Measurements from ENCODE around the gene TNFAIP1. TPM values are rescaled to one million over a fixed set of nuclear protein-coding genes. Genes with fewer than 3 reads are reported as not detected.

The TNFAIP1 gene
- total RNA-seq, 1 experiment from 2014 or later = 34.6 TPM

DNA sequence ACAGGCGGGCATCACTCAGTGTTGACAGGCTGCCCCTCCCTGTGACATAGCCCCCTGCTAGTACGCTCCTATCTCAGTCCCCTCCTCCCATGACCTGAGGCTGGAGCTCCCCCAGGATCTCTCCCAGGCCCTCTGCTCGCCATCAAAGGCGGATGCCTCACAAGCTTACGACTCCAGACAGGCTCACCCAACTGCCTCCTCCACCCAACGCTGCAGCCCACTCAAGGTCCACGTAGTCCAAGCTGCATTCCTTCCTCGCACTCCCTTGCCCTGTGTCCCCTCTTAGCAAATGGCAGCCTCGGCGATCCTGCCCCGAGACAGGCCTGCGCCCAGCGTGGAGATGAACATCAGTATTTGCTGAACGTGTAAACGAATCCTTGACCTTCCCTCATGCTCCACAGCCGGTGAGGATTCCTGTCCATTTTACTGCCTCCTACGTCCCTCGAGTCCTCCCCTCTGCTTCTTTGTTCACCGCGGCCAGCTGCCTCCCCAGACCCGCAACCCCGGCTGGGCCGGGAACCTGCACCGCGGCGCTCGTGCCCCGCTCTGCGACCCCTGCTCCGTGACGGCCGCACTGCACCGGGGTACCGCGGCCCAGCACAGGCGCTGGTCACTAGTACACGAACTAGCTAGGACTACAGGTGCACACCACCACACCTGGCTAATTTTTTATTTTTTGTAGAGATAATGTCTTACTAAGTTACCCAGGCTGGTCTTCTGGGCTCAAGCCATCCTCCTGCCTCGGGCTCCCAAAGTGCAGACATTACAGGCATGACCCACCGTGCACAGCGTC lies 17.4 kb upstream of the TNFAIP1 start:
- Histone ChIP-seq H3K27ac (peak overlapping the region; percentile 74), H3K9me3 (replicated peaks) (no peaks in the 10 kb centered on the region), H3K4me1 (peaks cover 19% of the 10 kb centered on the region; the same call in 1 of the 2 replicates), H3K36me3 (peaks cover 12% of the 10 kb centered on the region), H3K27me3 (no peaks in the 10 kb centered on the region), H3K4me3 (peak overlapping the region; percentile 72)
- DNase-seq = peak in 1 of 2 experiments; percentile 38

DNA sequence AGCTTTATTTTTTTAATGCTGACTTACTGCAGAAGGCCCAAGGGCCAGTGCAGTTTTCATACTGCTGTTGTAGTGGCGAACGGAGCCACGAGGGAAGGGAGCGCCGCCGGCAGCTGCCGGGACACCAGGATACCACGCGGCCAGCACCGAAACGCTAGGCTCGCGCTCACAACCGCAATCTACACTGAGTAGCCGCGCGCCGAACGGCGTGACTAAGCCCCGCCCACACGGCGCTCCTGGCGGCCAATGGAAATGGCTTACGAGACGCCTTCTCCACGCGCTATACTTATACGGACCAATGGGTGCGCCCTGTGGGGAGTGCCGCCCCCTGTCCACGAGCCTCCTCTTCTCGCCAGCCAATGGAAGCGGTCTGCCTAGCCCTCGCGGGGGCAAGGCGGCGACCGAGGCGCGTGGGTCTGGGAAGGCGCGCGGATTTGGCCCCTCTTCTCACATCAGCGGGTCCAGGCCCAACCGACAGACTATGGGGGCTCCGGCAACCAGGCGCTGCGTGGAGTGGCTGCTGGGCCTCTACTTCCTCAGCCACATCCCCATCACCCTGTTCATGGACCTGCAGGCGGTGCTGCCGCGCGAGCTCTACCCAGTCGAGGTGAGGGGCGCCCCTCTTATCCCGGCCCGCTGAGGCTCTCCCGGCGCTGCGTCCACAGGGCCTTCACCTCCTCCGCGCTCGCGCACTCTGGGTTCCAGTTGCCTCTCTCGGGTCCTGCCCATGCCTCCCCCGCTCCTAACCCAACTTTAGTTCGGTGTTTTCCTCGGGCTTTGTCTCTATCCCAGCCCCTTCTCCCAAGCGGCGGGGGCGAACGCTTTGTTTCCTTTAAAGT lies 16.6 kb upstream of the TNFAIP1 start, which contains the start of gene TMEM97:
TMEM97 (plus strand) TSS at position 442 of the 839 bp plus-strand sequence; CDS start at position 482, 40 bp downstream.
- H3K9me3 ChIP-seq (replicated peaks) = no peaks in the 10 kb centered on the region
- no peaks in the 10 kb centered on the region for H3K27me3 ChIP-seq
- peaks cover 19% of the 10 kb centered on the region; the same call in 1 of the 2 replicates for H3K4me1 ChIP-seq
- H3K36me3 ChIP-seq = peaks cover 12% of the 10 kb centered on the region
- H3K27ac ChIP-seq = peak within 1 kb of the TSS; percentile 74
- H3K4me3 ChIP-seq = peak within 1 kb of the TSS; percentile 72
- DNase-seq = peak; percentile 99

DNA sequence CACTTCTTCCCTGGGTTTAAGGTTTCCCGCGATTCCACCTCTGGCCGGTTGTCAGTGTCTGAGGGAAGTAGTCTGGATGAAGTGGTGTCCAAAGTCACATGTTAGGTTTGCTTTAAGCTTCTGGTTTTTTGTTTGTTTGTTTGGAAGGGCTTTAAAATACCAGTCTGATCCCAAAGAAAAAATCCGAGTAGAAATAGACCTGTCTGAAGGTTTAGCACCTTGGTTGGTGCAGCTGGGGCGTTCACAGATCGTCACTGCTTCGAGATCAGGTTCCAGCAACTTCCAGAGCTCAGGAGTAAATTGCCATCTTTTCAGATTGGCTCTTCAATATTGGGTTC lies 16.0 kb upstream of the TNFAIP1 start:
- no peaks in the 10 kb centered on the region for H3K9me3 ChIP-seq (replicated peaks)
- no peaks in the 10 kb centered on the region for H3K27me3 ChIP-seq
- peaks cover 16% of the 10 kb centered on the region for H3K36me3 ChIP-seq
- peaks cover 19% of the 10 kb centered on the region; the same call in 1 of the 2 replicates for H3K4me1 ChIP-seq
- H3K27ac ChIP-seq = peak overlapping the region; percentile 74
- peak overlapping the region; percentile 72 for H3K4me3 ChIP-seq
- peak in 1 of 2 experiments; percentile 35 for DNase-seq

DNA sequence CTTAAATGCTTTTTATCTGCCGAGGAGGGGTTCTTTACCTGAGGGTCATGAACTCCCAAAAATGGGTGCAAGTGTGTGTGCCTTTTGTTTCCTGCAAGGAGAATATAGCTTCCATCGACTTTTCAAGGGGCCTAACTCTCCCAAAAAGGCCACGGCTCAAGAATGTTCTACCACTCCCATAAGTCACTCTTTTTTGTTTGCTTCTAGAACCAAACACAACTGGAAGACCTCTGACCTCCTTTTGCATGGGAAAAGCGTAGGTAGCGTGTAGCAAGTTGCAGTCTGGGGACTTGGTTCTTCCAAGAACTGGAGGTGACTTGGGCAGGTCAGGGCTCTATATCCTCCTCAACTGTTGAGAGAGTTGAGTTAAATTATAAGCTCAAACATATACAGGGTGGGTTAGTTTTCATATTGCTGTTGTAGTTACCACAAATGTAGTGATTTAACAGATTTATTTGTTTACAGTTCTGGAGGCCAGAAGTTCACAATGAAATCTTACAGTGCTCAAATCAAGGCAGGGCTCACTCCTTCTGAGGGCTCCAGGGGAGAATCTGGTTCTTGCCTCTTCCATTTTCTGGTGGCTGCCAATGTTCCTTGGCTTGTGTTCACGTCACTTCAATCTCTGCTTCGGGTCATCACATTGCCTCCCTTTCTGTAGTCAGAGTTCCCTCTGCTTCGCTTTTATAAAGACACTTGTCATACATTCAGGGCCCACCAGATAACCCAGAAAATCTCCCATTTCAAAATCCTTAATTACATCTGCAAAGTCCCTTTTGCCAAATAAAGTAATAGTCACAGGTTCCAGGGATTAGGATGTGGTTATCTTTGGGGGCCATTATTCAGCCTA lies 15.1 kb upstream of the TNFAIP1 start:
- H3K9me3 ChIP-seq (replicated peaks) = no peaks in the 10 kb centered on the region
- peaks cover 20% of the 10 kb centered on the region for H3K36me3 ChIP-seq
- H3K4me1 ChIP-seq = peaks cover 19% of the 10 kb centered on the region; the same call in 1 of the 2 replicates
- peak overlapping the region; percentile 72 for H3K4me3 ChIP-seq
- DNase-seq = no peak
- peak overlapping the region; percentile 74; the same call in 1 of the 2 replicates for H3K27ac ChIP-seq
- H3K27me3 ChIP-seq = no peaks in the 10 kb centered on the region

DNA sequence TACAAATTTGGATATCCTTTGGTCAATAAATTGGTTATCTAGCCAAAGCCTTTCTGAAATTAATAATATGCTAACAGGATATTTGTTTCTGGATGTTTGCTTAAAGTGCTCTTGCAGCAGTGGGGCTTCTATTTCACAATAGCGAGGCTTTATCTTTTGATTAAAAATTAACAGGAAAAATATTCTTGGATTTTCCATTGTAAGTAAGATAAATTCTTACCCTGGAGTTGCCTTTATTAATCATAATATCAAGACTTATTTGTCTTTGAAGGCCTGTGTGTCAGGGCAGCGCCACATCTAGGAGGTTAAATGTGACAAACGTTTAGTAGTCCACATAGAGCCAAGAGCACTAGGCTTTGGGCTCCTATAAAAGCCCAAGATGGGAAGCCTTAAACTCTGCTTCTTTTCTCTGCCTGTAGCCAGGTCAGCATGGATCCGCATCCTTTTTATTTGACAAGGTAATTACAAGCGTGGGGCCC lies 11.3 kb upstream of the TNFAIP1 start:
- Histone ChIP-seq H3K9me3 (replicated peaks) (no peaks in the 10 kb centered on the region), H3K27ac (no peak overlapping the region)
- DNase-seq = no peak

DNA sequence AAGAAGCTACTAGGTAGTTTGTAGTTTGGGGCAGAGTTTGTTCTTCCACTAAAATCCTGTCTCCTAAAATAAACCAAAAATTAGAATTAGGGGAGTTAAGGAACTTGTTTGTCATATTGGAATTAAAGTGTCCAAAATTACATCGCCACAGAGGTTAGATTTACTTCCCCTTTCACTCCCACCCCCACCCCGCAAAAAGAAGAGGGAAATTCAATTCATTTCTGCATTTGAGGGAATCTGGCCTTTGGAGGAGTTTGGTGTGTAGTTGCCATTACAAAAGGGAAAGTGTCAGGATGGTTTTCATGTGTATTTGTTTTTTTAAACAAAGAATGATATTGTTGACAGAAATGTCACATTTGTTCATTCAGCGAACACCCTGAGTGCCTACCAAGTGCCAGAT lies 10.8 kb upstream of the TNFAIP1 start:
- no peak for DNase-seq
- H3K4me1 ChIP-seq = peaks cover 14% of the 10 kb centered on the region
- no peaks in the 10 kb centered on the region for H3K9me3 ChIP-seq (replicated peaks)
- no peaks in the 10 kb centered on the region for H3K27me3 ChIP-seq
- H3K36me3 ChIP-seq = peaks cover 63% of the 10 kb centered on the region
- H3K27ac ChIP-seq = no peak overlapping the region
- H3K4me3 ChIP-seq = no peak overlapping the region

More for the DNA sequence above, 11.3 kb upstream of the TNFAIP1 start:
- Histone ChIP-seq H3K36me3 (peaks cover 59% of the 10 kb centered on the region), H3K27me3 (no peaks in the 10 kb centered on the region), H3K4me3 (no peak overlapping the region), H3K4me1 (peaks cover 14% of the 10 kb centered on the region)

DNA sequence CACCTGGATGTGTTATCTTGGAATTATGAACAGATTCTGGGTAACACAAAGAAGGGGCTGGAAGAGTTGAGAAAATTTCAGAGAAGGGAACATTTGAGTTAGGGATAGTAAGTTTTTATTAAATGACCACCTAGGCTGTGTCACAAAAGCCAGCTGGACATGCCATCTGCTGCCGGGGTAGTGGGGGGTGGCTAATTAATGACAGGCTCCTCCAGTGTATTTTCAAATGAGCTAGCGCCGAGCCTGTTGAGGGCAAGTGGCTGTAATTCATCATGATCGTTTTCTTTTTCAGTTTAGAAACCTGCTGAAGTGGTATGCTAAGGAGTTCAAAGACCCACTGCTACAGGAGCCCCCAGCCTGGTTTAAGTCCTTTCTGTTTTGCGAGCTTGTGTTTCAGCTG lies 10.3 kb upstream of the TNFAIP1 start:
- DNase-seq = no peak
- H3K27me3 ChIP-seq = no peaks in the 10 kb centered on the region
- H3K27ac ChIP-seq = no peak overlapping the region
- H3K36me3 ChIP-seq = peaks cover 63% of the 10 kb centered on the region
- no peak overlapping the region for H3K4me3 ChIP-seq
- no peaks in the 10 kb centered on the region for H3K9me3 ChIP-seq (replicated peaks)
- H3K4me1 ChIP-seq = peaks cover 14% of the 10 kb centered on the region

DNA sequence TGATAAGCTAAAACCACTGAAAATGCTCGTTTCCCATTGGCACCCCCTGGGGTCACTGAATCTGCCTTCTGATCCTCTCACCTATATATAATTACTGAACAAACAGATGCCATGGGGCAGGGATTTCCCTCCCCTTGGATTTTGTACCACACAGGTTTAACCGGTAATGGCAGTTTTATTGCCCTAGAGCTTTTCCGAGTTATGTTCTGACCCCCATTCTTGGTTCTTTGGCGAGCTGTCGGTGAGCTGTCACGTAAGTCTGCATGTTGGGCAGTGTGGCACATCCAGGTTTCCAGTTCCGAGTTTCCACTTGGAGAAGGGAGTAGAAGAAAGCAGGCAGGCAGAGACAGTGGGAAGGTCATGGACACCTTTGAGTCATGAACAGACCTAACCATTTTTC lies 9.4 kb upstream of the TNFAIP1 start:
- H3K27me3 ChIP-seq = no peaks in the 10 kb centered on the region
- H3K4me3 ChIP-seq = no peak overlapping the region
- no peaks in the 10 kb centered on the region for H3K9me3 ChIP-seq (replicated peaks)
- DNase-seq = no peak
- no peak overlapping the region for H3K27ac ChIP-seq
- H3K36me3 ChIP-seq = peaks cover 58% of the 10 kb centered on the region
- H3K4me1 ChIP-seq = peaks cover 5% of the 10 kb centered on the region

DNA sequence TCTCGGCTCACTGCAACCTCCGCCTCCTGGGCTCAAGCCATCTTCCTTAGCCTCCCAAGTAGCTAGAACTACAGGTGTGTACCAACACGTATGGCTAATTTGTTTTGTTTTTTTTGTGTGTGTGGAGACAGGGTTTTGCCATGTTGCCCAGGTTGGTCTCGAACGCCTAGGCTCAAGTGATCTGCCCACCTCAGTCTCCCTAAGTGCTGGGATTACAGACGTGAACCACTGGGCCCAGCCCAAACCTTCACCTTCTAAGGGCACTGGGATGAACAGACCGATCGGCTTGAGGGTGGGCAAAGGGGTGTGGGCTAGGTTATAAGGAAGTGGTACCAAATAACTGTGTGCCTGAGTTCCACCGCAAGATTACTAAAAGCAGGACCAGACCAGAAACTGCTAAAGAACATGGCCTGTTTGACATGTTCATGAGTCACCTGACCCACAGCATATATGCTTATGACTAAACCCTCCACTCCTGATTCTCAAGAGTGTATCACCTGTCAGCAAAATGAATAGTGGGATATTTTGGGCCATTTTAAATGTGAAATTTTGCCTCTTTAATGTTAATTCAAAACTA lies 8.4 kb upstream of the TNFAIP1 start:
- Histone ChIP-seq H3K27ac (no peak overlapping the region), H3K27me3 (no peaks in the 10 kb centered on the region), H3K36me3 (peaks cover 54% of the 10 kb centered on the region), H3K4me3 (no peak overlapping the region), H3K9me3 (replicated peaks) (no peaks in the 10 kb centered on the region), H3K4me1 (no peaks in the 10 kb centered on the region; the same call in 1 of the 2 replicates)
- DNase-seq = no peak

DNA sequence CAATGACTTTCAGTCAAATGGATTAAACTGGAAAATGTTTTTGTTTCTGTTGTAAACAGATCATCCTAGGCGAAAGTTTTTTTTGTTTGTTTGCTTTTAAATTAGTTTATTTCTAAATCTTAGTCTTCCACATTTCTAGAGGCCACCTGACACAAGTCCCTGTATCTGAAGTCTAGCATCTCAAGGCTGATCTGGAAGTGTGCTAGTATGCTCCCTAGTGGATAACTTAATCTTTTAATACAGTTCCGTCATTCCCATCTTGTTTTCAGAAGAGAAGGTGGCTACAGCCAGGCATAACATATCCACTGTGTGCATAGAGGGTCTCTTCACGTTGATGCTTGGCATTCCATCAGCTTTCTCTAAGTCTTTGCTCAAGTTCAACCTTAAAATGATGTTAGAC lies 7.9 kb upstream of the TNFAIP1 start:
- Histone ChIP-seq H3K27ac (no peak overlapping the region), H3K27me3 (no peaks in the 10 kb centered on the region), H3K36me3 (peaks cover 54% of the 10 kb centered on the region), H3K4me3 (no peak overlapping the region), H3K4me1 (no peaks in the 10 kb centered on the region; the same call in 1 of the 2 replicates), H3K9me3 (replicated peaks) (no peaks in the 10 kb centered on the region)
- DNase-seq = no peak

DNA sequence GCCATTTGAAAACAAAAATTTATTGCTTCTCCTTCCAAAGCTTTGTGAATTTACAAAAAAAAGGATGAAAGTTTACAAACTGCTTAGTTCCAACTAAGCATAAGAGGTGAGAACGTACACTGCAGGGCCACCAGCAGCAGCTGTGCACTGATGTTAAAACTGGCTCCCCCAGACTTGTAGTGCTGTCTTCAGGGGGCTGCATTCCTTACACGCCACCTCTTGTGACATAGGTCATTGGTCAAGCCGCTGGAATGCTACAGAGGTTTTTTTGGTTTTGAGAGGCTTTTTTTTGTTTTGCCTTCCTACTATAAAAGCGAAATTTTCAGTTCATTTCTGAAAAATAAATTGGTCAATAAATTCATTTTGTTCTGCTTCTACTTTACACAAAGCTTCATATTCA lies 7.2 kb upstream of the TNFAIP1 start:
- Histone ChIP-seq H3K4me1 (no peaks in the 10 kb centered on the region; the same call in 1 of the 2 replicates), H3K9me3 (replicated peaks) (no peaks in the 10 kb centered on the region), H3K27ac (no peak overlapping the region), H3K36me3 (peaks cover 54% of the 10 kb centered on the region), H3K27me3 (no peaks in the 10 kb centered on the region), H3K4me3 (no peak overlapping the region)
- no peak for DNase-seq

DNA sequence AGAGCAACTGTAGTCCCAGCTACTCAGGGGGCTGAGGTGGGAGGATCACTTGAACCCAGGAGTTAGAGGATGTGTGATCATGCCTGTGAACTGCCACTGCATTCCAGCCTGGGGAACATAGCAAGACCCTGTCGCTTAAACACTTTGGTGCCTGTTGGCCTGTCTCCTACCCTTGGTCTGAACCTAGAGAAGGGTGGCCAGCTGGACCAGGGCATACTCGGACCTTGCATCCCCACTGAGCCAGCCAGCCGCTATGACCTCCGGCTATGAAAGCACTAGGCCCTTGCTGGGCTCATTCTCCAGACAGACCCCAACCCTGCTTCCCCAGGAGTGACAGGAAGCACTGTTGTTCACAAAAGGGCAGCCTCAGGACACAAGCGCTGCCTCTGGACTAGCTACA lies 4.9 kb upstream of the TNFAIP1 start:
- Histone ChIP-seq H3K4me3 (no peak overlapping the region), H3K4me1 (peaks cover 3% of the 10 kb centered on the region), H3K36me3 (peaks cover 44% of the 10 kb centered on the region), H3K9me3 (replicated peaks) (no peaks in the 10 kb centered on the region), H3K27me3 (no peaks in the 10 kb centered on the region), H3K27ac (no peak overlapping the region)
- DNase-seq = no peak

DNA sequence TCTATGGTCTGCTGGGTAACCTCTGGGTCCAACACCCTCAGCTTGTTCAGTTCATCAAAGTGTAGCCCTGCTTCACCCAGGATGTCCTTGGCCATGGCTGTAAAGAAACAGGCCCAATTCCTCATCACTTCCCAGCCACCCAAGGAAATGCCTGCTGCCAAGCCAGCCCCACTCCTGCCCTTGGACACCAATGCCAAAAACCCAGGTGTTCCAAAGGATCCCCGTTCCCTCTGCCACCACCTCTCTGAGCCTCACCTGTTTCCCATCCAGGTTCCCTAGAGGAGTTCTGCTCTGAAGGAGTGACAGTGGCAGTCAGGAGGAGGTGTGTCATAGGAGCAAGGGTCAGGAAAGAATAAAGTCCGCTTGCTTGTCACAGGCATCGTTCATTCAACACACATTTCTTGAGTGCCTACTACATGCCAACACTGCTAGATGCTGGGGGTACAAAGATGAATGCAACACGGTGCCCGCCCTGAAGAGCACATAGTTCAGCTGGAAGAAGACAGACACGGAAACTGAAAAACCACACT lies 3.6 kb upstream of the TNFAIP1 start:
- Histone ChIP-seq H3K27ac (no peak overlapping the region), H3K4me3 (no peak overlapping the region), H3K9me3 (replicated peaks) (no peaks in the 10 kb centered on the region), H3K27me3 (no peaks in the 10 kb centered on the region), H3K4me1 (peaks cover 8% of the 10 kb centered on the region), H3K36me3 (peaks cover 31% of the 10 kb centered on the region)
- DNase-seq = no peak

Data from SJCRH30 (cell line).